Loucy (cell line): ENCODE results near the gene DSCAM.
A peak's percentile ranks its signal among the peaks of the same experiment; 100 is the strongest.

Source experiments
- H2AFZ ChIP-seq: fragments of 200-600 bp; sonication (generic); 2 replicates; pipeline ENCODE4 v1.6.0; 2016; ENCODE audit warnings: antibody characterized with exemption, mild to moderate bottlenecking, low read length, moderate library complexity
- H3F3A ChIP-seq: fragments of 200-600 bp; 2 replicates; pipeline ENCODE4 v1.6.0; 2016; ENCODE audit warnings: antibody characterized with exemption, low read depth, mild to moderate bottlenecking
- H3K27me3 ChIP-seq: fragments of 200-600 bp; sonication (generic); 2 replicates; pipeline ENCODE4 v1.6.1; 2014; ENCODE audit warnings: low read length, mild to moderate bottlenecking; ENCODE audit not compliant: insufficient read depth, poor library complexity, severe bottlenecking
- H3K36me3 ChIP-seq: fragments of 200-600 bp; sonication (generic); 2 replicates; pipeline ENCODE4 v1.6.1; 2016; ENCODE audit warnings: low read length; ENCODE audit not compliant: insufficient read depth
- H3K4me1 ChIP-seq: fragments of 200-600 bp; sonication (generic); 2 replicates; pipeline ENCODE4 v1.5.1; 2014; ENCODE audit warnings: low read length, mild to moderate bottlenecking; ENCODE audit not compliant: insufficient read depth, poor library complexity, severe bottlenecking
- H3K4me2 ChIP-seq: fragments of 200-600 bp; sonication (generic); 2 replicates; pipeline ENCODE4 v1.6.0; 2014; ENCODE audit warnings: antibody characterized with exemption, low read length, low read depth, mild to moderate bottlenecking; ENCODE audit not compliant: poor library complexity, severe bottlenecking
- H3K4me3 ChIP-seq: fragments of 200-600 bp; sonication (generic); 2 replicates; pipeline ENCODE4 v1.5.1; 2014; ENCODE audit warnings: low read length, mild to moderate bottlenecking, mixed read lengths; ENCODE audit not compliant: poor library complexity, severe bottlenecking
- H3K79me2 ChIP-seq: fragments of 200-600 bp; sonication (generic); 2 replicates; pipeline ENCODE4 v1.6.1; 2014; ENCODE audit warnings: low read length; ENCODE audit not compliant: insufficient read depth
- H3K9ac ChIP-seq: fragments of 200-600 bp; sonication (generic); 2 replicates; pipeline ENCODE4 v1.6.0; 2014; ENCODE audit warnings: mild to moderate bottlenecking, low read depth, low read length, moderate library complexity; ENCODE audit not compliant: poor library complexity, severe bottlenecking
- H3K9me2 ChIP-seq: fragments of 200-600 bp; sonication (generic); replicated peaks from 2 replicates; pipeline ENCODE4 v1.6.1; 2016; ENCODE audit warnings: low read depth, low read length, mixed read lengths
- H3K9me3 ChIP-seq: fragments of 200-600 bp; sonication (generic); 2 replicates; pipeline ENCODE4 v1.6.1; 2014; ENCODE audit warnings: mild to moderate bottlenecking, antibody characterized with exemption, low read length, low read depth; ENCODE audit not compliant: insufficient read depth
- H4K20me1 ChIP-seq: fragments of 200-600 bp; sonication (generic); 2 replicates; pipeline ENCODE4 v1.6.0; 2014; ENCODE audit warnings: antibody characterized with exemption, low read length, mild to moderate bottlenecking; ENCODE audit not compliant: insufficient read depth, poor library complexity, severe bottlenecking
- EZH2phosphoT487 ChIP-seq: fragments of 200-600 bp; IDR thresholded peaks from 2 replicates; pipeline ENCODE4 v1.6.1; 2018; ENCODE audit warnings: antibody characterized with exemption, mild to moderate bottlenecking, moderate library complexity, borderline replicate concordance
- TF ChIP-seq, protein P1 (sequence below): fragments of 200-600 bp; sonication (generic); conservative IDR thresholded peaks from 2 replicates; pipeline ENCODE4 v1.5.1; 2014; ENCODE audit warnings: mild to moderate bottlenecking, antibody characterized with exemption, low read length

The DSCAM gene

DNA sequence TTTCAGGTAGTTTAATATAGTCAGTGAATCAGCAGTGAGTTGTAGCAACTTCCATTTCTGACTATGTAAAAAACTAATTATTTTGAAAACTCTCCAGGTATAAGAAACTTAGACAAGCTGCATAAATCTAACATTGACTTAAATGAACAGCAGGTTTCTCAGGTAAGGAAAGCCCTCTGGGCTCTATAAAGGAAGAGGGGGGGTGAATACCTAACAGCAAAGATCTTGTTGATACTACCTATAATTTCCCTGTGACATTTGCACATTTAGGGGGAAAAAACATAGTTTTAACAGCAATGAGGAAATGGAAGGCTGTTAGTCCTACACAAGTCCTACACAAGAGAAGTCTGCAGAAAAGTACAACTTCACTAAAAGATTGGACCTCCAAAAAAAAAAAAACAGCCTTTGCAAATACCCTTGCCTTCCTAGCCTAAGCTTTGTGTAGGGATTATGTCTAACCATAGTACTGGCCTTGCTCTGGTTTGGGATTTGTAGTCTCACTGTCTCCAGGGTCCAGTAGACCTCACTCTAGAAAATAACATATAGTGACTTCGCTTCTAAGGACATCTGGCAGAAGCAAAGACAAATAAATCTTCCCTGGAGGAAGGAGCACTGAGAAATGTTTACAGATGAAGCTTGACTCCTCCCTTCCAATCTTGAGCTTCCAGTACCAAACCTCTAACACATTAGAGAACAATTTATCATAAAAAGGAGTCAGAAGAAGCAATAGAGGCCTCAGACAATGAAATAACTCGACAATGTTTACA lies 459.8 kb downstream of the DSCAM start:
- Histone ChIP-seq H3F3A (no peaks in the 10 kb centered on the region), H2AFZ (no peak overlapping the region), H3K9me2 (no peaks in the 10 kb centered on the region), H3K27me3 (no peaks in the 10 kb centered on the region), H3K4me2 (no peak overlapping the region), H3K9me3 (no peaks in the 10 kb centered on the region; the same call in 1 of the 2 replicates), H3K79me2 (no peaks in the 10 kb centered on the region), H3K4me3 (no peak overlapping the region), H3K9ac (no peak overlapping the region), H3K36me3 (no peaks in the 10 kb centered on the region), H4K20me1 (no peaks in the 10 kb centered on the region), H3K4me1 (no peaks in the 10 kb centered on the region)
- no peak for TF ChIP-seq EZH2phosphoT487
- TF ChIP-seq, protein P1, sequence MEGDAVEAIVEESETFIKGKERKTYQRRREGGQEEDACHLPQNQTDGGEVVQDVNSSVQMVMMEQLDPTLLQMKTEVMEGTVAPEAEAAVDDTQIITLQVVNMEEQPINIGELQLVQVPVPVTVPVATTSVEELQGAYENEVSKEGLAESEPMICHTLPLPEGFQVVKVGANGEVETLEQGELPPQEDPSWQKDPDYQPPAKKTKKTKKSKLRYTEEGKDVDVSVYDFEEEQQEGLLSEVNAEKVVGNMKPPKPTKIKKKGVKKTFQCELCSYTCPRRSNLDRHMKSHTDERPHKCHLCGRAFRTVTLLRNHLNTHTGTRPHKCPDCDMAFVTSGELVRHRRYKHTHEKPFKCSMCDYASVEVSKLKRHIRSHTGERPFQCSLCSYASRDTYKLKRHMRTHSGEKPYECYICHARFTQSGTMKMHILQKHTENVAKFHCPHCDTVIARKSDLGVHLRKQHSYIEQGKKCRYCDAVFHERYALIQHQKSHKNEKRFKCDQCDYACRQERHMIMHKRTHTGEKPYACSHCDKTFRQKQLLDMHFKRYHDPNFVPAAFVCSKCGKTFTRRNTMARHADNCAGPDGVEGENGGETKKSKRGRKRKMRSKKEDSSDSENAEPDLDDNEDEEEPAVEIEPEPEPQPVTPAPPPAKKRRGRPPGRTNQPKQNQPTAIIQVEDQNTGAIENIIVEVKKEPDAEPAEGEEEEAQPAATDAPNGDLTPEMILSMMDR: no peak

DNA sequence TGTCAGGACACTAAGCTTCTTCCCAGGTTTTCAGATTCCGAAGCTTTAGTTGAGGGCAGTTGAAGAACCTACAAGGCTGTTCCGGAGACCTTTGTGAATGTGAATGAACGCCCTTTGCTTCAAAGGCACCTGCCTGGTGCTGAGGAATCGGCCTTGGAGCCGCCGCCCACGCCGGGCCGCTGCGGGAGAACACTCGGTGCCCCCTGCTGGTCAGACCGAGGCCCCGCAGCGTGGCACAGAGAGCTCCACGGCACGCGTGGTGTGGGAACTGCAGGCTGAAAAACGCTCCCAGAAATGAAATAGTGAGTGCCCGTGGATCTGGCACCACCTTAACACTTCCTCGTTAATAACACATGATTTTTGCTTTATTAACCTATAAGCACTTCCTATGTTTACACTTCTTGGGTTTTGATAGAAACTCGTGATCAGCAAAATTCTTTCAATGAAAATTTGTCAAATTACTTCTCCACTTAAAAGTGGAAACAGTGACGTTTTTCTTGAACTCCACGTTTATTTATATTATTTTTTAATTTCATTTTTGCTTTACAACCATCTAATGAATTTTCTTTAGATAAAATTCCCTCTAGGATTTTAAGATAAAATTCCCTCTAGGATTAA lies 460.6 kb downstream of the DSCAM start:
- Histone ChIP-seq H3K9me2 (no peaks in the 10 kb centered on the region), H3K27me3 (no peaks in the 10 kb centered on the region), H3K36me3 (no peaks in the 10 kb centered on the region), H3K4me1 (no peaks in the 10 kb centered on the region), H3K4me2 (no peak overlapping the region), H4K20me1 (no peaks in the 10 kb centered on the region), H3K4me3 (no peak overlapping the region), H3F3A (no peaks in the 10 kb centered on the region), H3K9me3 (no peaks in the 10 kb centered on the region; the same call in 1 of the 2 replicates), H3K9ac (no peak overlapping the region), H2AFZ (no peak overlapping the region), H3K79me2 (no peaks in the 10 kb centered on the region)
- no peak for TF ChIP-seq EZH2phosphoT487
- TF ChIP-seq, protein P1: peak; percentile 70

DNA sequence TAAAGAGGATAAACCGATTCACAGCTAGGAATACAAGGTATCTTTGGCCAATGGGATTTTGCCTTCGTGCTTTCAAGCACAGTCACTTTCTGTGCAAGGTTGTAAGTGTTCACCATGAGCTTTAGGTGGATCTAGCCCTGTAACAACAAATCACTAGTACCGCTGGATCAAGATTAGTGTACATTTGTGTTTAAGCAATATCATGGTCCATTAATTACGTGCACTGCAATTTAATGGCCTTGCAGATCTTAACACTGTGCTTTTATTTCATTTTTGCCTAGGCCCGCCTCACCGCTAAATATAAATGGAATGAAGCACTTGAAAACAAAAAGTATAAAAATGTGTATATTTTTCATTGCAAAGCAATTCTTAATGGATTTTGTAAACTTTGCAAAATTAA lies 461.1 kb downstream of the DSCAM start:
- Histone ChIP-seq H3K4me2 (no peak overlapping the region), H4K20me1 (no peaks in the 10 kb centered on the region), H3K79me2 (no peaks in the 10 kb centered on the region), H3K9me2 (no peaks in the 10 kb centered on the region), H3F3A (no peaks in the 10 kb centered on the region), H3K9me3 (no peaks in the 10 kb centered on the region; the same call in 1 of the 2 replicates), H3K36me3 (no peaks in the 10 kb centered on the region), H3K9ac (no peak overlapping the region), H3K4me1 (no peaks in the 10 kb centered on the region), H3K4me3 (no peak overlapping the region), H2AFZ (no peak overlapping the region), H3K27me3 (no peaks in the 10 kb centered on the region)
- TF ChIP-seq, protein P1: no peak
- no peak for TF ChIP-seq EZH2phosphoT487
